ENCODE data around the gene ZNF76.

ZNF76 gene

DNA sequence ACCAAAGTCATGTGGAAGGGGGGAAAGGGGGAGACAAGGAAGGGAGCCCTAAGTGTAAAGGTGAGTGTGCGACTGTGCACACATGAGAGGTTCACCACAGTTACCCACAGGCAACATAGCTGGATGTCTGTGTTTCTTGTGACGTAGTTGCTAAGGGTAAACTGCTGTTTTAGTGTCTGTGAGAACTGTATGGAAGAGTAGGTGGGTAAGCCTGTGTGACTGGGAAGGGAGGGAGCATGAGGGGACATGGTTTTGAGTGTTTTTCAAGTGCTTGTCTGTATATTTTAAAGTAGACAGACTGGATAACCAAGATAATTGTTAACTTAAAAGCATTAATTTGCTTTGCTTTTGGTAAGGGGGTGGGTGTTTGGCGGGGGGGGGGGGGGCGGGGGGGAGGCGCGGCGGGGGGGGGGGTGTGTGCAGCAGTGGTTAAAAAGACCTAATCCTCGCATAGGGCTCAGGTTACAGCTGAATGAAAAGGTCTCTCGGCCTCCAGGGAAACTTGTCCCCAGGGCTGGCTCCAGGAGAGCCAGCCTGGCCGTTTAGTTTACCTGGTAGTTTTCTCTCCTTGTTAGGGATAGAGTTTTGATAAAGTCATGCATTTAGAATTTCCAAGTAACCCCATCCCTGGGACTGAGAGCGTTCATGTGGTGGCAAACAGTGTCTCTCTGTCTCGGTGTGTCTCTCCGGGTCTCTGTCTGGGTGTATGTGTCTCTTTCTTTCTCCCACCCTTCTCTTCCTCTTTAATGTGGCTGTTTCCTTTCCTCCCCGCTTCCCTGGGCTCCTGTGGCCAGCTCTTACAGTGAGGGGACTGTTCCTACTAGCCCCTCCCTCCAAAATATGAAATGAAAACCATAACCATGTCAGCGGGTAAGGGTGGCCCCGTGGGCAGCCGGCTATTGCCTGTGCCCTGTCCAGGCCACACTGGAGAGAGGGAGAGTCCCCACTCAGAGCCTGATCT is 42.4 kb upstream of the ZNF76 start:
- no peak for DNase-seq (ENCODE audit: low read depth)
- no peak overlapping the region for H3K4me3 ChIP-seq (ENCODE audit: low read depth, low read length)
- TF ChIP-seq, protein P1, sequence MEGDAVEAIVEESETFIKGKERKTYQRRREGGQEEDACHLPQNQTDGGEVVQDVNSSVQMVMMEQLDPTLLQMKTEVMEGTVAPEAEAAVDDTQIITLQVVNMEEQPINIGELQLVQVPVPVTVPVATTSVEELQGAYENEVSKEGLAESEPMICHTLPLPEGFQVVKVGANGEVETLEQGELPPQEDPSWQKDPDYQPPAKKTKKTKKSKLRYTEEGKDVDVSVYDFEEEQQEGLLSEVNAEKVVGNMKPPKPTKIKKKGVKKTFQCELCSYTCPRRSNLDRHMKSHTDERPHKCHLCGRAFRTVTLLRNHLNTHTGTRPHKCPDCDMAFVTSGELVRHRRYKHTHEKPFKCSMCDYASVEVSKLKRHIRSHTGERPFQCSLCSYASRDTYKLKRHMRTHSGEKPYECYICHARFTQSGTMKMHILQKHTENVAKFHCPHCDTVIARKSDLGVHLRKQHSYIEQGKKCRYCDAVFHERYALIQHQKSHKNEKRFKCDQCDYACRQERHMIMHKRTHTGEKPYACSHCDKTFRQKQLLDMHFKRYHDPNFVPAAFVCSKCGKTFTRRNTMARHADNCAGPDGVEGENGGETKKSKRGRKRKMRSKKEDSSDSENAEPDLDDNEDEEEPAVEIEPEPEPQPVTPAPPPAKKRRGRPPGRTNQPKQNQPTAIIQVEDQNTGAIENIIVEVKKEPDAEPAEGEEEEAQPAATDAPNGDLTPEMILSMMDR (IDR thresholded peaks at IDR 0.05; ENCODE audit: low read depth, low read length, missing control alignments) = no peak

GRCh38 chr6:35218021-35218420 is 41.5 kb upstream of the ZNF76 start:
- H3K4me3 ChIP-seq (ENCODE audit: low read depth, low read length) = no peak overlapping the region
- no peak for DNase-seq (ENCODE audit: low read depth)
- TF ChIP-seq, protein P1 (IDR thresholded peaks at IDR 0.05; ENCODE audit: low read depth, low read length, missing control alignments) = no peak

- no peak for DNase-seq (ENCODE audit: low read depth)
- TF ChIP-seq, protein P1 (IDR thresholded peaks at IDR 0.05; ENCODE audit: low read depth, low read length, missing control alignments) = no peak
- H3K4me3 ChIP-seq (ENCODE audit: low read depth, low read length) = no peak overlapping the region
Observed at GRCh38 chr6:35218456-35218855, 41.1 kb upstream of the ZNF76 start.

DNA sequence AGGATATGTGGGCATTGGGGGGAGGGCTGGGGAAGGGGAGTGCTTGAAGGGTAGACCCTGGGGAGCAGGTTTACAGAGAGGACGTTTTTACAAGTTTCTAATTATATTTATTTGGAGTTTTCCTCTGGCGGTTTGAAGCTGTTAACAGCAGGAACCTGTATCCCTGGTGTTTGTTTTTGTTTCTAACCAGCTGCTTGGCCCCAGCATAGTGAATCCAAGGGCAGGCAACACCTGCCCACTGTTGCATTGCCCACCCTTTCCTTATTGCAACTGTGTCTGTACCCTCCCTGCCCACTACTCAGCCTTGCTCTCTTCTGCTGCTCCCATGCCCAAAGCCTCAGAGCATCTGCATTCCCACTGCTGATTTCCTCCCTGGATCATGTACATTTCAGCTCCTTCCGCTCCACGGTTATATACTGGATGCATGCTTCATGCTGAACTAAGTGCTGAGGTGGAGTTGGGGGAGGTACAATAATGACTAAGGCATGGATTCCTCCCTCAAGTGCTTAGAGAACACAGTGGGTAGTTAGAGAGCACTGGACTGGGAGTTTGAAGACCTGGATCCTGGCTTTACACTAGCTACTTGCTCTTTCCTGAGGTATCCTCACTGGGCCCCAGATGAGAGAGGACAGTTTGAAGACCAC is 39.7 kb upstream of the ZNF76 start:
- no peak for DNase-seq (ENCODE audit: low read depth)
- TF ChIP-seq, protein P1 (IDR thresholded peaks at IDR 0.05; ENCODE audit: low read depth, low read length, missing control alignments) = no peak

GRCh38 chr6:35220711-35221110 is 38.8 kb upstream of the ZNF76 start:
- no peak for DNase-seq (ENCODE audit: low read depth)
- TF ChIP-seq, protein P1 (IDR thresholded peaks at IDR 0.05; ENCODE audit: low read depth, low read length, missing control alignments) = no peak
- no peak overlapping the region for H3K4me3 ChIP-seq (ENCODE audit: low read depth, low read length)

More for the DNA sequence above, 39.7 kb upstream of the ZNF76 start:
- no peak overlapping the region for H3K4me3 ChIP-seq (ENCODE audit: low read depth, low read length)

DNA sequence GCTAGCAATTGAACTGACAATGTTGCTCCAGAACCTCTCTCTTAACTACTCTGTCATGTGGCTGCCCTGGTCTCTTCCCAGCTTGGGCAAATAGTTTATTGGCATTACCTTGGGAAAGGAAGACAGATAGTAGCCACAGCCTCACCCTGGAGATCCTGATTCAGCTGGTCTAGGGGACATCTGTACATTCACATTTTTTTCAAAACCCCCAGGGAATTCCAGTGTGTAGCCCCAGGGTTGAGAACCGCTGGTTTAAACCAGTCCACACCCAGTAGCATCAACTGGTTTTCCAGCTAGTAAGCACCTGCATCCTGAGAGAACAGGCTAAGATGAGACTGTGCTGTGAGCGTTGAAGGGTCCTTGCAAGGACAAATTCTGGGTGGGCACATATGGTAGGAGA is 36.1 kb upstream of the ZNF76 start:
- no peak overlapping the region for H3K4me3 ChIP-seq (ENCODE audit: low read depth, low read length)
- DNase-seq (ENCODE audit: low read depth) = no peak
- TF ChIP-seq, protein P1 (IDR thresholded peaks at IDR 0.05; ENCODE audit: low read depth, low read length, missing control alignments) = no peak
